ENCODE measurements around the gene DOCK1. TPM values are rescaled to one million over a fixed set of nuclear protein-coding genes. Genes with fewer than 3 reads are reported as not detected.

Gene DOCK1
- total RNA-seq, 2 donors from 2014 or later, result 46.7 to 50.8 TPM

- intact Hi-C loops (cut with DNase I), result no loop called here
- no peak for DNase-seq (ENCODE audit: low spot score)
Observed at GRCh38 chr10:127434006-127434405, 528.8 kb downstream of the DOCK1 start.

GRCh38 chr10:127435246-127435645 is 530.0 kb downstream of the DOCK1 start:
- DNase-seq (ENCODE audit: low spot score), result no peak
- intact Hi-C loops (cut with DNase I), result no loop called here

GRCh38 chr10:127440371-127440770 is 535.1 kb downstream of the DOCK1 start:
- DNase-seq (ENCODE audit: low spot score), result no peak
- intact Hi-C loops (cut with DNase I), result no loop called here

GRCh38 chr10:127441350-127442219 is 536.4 kb downstream of the DOCK1 start:
- intact Hi-C loops (cut with DNase I), result no loop called here
- no peak for DNase-seq (ENCODE audit: low spot score)

DNA sequence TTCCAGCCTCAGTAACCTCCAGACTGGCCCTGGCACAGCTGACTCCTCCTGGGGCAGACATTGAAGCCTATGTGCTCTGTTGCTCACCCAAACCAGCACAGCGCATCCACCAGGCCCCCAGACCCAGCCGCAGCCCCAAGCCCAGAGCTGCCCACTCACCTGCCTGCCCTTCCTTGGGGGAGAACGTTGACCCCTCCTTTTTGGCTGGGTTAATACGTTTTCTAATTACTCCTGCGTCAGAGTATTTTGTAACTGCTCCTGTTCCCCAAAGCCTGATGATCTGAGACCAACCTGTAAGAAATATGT is 536.9 kb downstream of the DOCK1 start:
- intact Hi-C loops (cut with DNase I), result no loop called here

DNA sequence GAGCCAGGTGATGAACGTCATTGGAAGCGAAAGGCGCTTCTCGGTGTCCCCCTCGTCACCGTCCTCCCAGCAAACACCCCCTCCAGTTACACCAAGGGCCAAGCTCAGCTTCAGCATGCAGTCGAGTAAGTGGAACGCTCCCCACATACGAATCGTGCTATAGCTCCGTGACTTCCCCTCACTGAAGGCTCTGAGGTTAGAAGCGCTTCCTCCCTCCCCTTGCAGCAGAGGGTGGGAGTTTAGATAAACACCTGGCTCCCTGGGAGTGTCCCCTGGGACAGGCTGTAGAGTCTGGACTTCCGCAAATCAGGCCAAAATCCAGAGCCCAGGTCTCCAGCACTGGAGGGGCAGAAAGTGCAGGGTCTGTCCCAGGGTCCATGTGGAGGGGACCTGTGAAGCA is 538.9 kb downstream of the DOCK1 start:
- intact Hi-C loops (cut with DNase I), result no loop called here
- DNase-seq (ENCODE audit: low spot score), result no peak

More for the DNA sequence above, 536.9 kb downstream of the DOCK1 start:
- no peak for DNase-seq (ENCODE audit: low spot score)

- intact Hi-C loops (cut with DNase I), result no loop called here
- no peak for DNase-seq (ENCODE audit: low spot score)
Observed at GRCh38 chr10:127447197-127447596, 542.0 kb downstream of the DOCK1 start.

DNA sequence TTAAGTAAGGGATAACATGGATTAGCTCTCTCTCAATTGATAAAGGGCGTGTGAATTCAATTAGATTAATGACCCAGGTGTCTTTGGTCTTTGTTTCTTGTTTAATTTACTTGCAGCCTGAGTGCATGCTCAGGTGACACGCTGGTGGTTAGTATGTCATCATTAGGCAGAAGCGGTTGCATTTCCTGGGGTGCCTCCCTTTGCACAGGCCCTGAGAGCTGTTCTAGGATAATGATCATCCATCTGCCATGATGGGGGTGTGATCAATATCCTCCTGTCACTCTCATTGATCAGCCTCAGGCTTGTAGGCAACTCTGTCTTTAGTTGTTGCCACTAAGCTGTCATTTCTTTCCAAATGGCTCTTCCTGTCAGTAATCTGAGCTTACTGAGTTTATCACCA is 544.3 kb downstream of the DOCK1 start:
- intact Hi-C loops (cut with DNase I), result no loop called here
- no peak for DNase-seq (ENCODE audit: low spot score)

DNA sequence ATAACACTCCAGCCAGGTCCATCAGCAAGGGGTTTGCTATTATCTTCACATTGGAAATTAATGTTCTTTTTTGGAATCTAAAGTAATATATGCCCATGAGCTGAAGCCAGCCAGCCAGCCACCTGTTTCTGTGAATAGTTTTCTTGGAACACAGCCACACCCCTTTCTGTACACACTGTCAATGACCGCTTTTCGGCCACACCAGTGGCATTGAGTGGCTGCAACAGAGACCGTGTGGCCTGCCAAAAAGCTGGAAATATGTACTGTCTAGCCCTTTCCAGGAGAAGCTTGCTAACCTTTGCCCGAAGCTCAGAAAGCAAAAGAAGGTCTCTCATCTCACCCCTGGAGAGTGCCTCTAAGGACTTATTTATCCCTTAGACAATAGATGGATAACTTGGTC is 545.4 kb downstream of the DOCK1 start:
- intact Hi-C loops (cut with DNase I), result no loop called here

DNA sequence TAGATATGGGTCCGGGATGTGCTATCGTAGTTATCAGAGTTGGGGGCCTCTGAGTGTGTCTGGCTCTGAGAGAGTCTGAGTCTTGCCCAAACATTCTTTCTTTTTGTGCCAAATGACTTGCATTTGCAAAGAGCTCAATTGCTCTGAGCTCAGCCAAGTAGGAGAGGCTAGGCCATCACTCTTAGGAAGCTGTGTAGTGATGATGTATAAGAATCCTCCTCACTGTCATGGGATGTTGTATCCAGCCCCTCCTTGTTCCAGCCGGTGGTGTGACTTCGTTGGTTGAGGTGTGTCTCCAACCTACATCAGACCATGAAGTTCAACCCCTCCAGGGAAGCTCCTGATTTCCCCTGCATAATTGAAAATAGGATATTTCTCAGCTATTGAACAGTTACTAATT is 546.4 kb downstream of the DOCK1 start:
- intact Hi-C loops (cut with DNase I), result no loop called here
- DNase-seq (ENCODE audit: low spot score), result no peak

More for the DNA sequence above, 545.4 kb downstream of the DOCK1 start:
- no peak for DNase-seq (ENCODE audit: low spot score)

- DNase-seq (ENCODE audit: low spot score), result no peak
- intact Hi-C loops (cut with DNase I), result no loop called here
Observed at GRCh38 chr10:127452568-127452967, 547.3 kb downstream of the DOCK1 start.

DNA sequence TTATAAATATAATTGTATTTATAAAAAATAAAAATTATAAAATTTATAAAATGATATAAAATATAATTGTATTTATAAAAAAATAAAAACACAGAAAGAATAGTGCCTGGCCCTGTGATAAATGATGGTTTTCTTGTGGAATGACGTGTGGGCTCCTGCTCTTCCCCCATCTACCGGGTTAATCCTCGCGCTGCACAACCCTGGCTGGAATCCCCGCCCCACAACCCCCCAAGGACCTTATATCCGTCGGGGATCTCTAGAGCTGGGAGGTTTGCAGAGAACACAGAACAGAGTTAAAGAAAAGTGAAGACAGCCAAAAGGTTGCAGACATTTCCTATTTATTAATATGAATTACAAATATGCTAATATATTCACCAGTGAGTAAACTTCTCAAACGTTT is 548.5 kb downstream of the DOCK1 start:
- DNase-seq (ENCODE audit: low spot score), result no peak
- intact Hi-C loops (cut with DNase I), result no loop called here

DNA sequence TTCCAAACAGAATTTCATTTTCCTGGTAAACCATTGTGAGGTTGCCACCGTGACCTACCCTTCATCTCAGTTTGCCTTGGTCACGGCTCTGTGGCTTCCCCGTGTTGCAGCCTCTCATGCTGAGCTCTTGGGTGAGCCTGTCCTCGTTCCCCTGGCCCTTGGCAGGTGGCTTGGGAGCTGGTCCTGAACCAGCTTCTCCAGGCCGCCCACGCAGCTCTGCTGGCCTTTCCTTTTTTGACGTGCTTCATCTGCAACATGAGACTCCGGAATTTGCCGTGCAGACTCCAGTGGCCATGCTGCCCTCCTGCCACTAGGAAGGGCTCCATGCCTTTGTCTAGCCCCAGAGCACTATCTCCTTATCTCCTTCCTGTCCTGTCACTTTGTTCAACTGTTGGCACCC is 550.9 kb downstream of the DOCK1 start:
- no peak for DNase-seq (ENCODE audit: low spot score)
- intact Hi-C loops (cut with DNase I), result no loop called here

DNA sequence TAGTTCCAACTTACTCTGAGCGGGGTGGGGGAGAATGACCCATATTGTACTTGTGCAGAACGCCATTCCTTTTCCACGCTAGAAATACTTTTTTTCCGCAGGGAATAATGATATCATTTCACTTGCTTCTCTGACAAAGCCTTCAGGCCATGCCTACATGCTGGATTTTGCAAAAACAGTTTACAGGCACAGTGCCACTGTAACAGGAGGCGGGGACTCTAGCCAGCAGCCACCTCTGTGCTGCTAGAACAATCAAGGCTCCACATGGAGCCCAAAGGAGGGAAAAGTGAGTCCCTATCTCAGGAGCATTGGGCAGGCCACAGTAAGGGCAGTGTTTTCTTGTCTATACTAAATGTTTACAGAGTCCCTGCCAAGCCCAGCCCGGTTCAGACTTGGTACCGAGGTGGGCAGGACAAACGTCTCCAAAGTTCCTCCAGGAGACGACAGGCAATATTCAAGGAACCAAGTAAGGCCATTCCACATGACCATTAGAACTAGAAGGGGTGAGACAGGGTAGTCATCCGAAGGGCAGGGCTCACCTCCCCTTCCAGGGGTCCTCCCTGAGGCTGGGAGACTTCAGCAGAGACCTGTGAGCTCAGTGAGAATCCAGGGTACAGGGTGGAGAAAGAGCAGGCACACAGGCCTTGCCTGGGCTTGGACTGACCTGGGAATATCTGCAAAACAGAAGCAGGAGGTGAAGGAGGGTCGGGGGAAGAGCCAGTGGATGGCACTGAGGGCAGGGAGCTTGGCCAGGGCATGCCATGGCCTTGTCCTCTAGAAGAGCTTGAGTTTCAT is 553.0 kb downstream of the DOCK1 start:
- no peak for DNase-seq (ENCODE audit: low spot score)

DNA sequence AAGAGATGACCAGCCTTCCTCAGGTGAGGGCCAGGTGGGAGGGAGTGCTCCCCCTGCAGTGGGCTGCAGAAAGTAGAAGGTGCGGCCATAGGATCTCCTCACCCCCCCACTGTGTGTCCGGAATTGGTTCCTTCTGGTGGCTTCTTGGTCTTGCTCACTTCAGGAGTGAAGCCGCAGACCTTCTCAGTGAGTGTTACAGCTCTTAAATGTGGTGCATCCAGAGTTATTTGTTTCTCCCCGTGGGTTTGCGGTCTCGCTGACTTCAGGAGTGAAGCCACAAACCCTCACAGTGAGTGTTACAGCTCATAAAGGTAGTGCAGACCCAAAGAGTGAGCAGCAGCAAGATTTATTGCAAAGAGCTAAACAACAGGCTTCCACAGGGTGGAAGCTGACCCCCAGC is 553.6 kb downstream of the DOCK1 start:
- intact Hi-C loops (cut with DNase I), result no loop called here
- DNase-seq (ENCODE audit: low spot score), result no peak

More for the DNA sequence above, 553.0 kb downstream of the DOCK1 start:
- intact Hi-C loops (cut with DNase I), result no loop called here

DNA sequence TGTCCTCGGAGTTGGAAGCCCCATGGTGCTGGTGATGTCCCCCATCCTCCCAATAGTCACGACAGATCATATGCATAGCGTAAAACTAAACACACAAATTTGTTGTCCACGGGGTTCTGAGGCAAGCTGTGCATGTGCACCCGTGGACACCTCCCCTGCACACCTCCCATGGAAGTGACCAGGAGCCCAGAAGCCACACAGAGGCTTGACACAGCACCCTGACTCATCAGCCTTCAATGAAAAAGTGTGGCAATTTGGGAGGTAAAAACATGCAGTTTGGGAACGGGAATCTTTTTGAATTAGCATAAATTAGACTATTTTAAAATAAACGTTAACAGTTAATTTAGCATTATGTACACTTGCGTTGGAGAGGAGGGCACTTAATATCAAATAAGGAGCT is 554.7 kb downstream of the DOCK1 start:
- intact Hi-C loops (cut with DNase I), result no loop called here
- DNase-seq (ENCODE audit: low spot score), result no peak

GRCh38 chr10:127462643-127463295 is 557.5 kb downstream of the DOCK1 start:
- intact Hi-C loops (cut with DNase I), result no loop called here
- no peak for DNase-seq (ENCODE audit: low spot score)

DNA sequence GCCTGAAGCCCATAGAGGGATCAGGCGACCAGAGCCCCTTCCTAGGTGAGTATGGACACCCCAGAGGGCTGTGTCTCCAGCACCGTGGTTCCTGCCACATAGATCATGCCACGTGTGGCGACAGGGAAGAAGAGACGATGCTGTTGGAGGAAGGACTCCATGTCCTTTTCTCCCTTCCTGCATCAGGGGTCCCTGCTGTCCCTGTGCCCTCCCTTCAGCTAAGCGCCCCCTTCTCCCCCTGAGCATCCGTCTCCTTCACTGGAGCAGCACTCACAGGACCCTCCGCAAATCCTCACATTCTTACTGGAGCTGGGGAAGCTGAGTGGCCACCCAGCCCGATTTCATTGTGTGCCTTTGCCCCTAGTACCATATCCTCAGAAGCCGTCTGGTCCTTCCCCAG is 558.3 kb downstream of the DOCK1 start:
- no peak for DNase-seq (ENCODE audit: low spot score)
- intact Hi-C loops (cut with DNase I), result no loop called here

- no peak for DNase-seq (ENCODE audit: low spot score)
- intact Hi-C loops (cut with DNase I), result no loop called here
Observed at GRCh38 chr10:127464561-127464960, 559.3 kb downstream of the DOCK1 start.

GRCh38 chr10:127467811-127468210 is 562.6 kb downstream of the DOCK1 start:
- intact Hi-C loops (cut with DNase I), result no loop called here
- no peak for DNase-seq (ENCODE audit: low spot score)
